SK-N-SH (cell line): ENCODE results near the gene OTOS.

Source experiments
- CHD2 ChIP-seq: fragments of 150-350 bp; IDR thresholded peaks from 2 replicates; pipeline ENCODE4 v1.6.1; 2018; ENCODE audit warnings: low read length; ENCODE audit not compliant: partially characterized antibody
- EP300 ChIP-seq, 2 experiments: IDR thresholded peaks; 2 replicates each; pipeline versions ENCODE4 v1.4.0 to v1.6.1; 2012; ENCODE audit warnings: borderline replicate concordance in 1 of 2, low read depth in 1 of 2, low read length in 1 of 2
- NFIC ChIP-seq: IDR thresholded peaks from 2 replicates; pipeline ENCODE4 v1.4.0; 2012; ENCODE audit warnings: borderline replicate concordance
- RAD21 ChIP-seq: IDR thresholded peaks from 2 replicates; pipeline ENCODE4 v1.6.1; 2012; ENCODE audit warnings: mild to moderate bottlenecking, low read length
- RCOR1 ChIP-seq: fragments of 150-350 bp; IDR thresholded peaks from 2 replicates; pipeline ENCODE4 v1.6.1; 2017; ENCODE audit warnings: antibody characterized with exemption, low read length
- SMC3 ChIP-seq: IDR thresholded peaks from 2 replicates; pipeline ENCODE4 v1.6.1; 2012; ENCODE audit warnings: low read depth, low read length, improper control_type of control experiment
- TAF1 ChIP-seq: IDR thresholded peaks from 2 replicates; pipeline ENCODE4 v1.6.1; 2012; ENCODE audit warnings: low read depth, mild to moderate bottlenecking, low read length, moderate library complexity, borderline replicate concordance
- TEAD4 ChIP-seq: IDR thresholded peaks from 2 replicates; pipeline ENCODE4 v1.4.0; 2012; ENCODE audit warnings: mild to moderate bottlenecking, borderline replicate concordance; ENCODE audit not compliant: insufficient read depth
- YY1 ChIP-seq: IDR thresholded peaks from 2 replicates; pipeline ENCODE4 v1.4.0; 2012; ENCODE audit warnings: low read depth, mild to moderate bottlenecking
- TF ChIP-seq, protein P1 (sequence below): fragments of 200-600 bp; sonication (generic); IDR thresholded peaks from 2 replicates; pipeline ENCODE4 v1.6.1; 2017; ENCODE audit warnings: antibody characterized with exemption, mild to moderate bottlenecking, moderate library complexity
- TF ChIP-seq, protein P2 (sequence below): fragments of 150-350 bp; IDR thresholded peaks from 2 replicates; pipeline ENCODE4 v1.6.1; 2017; ENCODE audit warnings: antibody characterized with exemption, low read length, low read depth, borderline replicate concordance
- TF ChIP-seq, protein P3 (sequence below): IDR thresholded peaks from 2 replicates; pipeline ENCODE4 v1.6.1; 2012; ENCODE audit warnings: mild to moderate bottlenecking, low read depth, low read length, moderate library complexity

DNA sequence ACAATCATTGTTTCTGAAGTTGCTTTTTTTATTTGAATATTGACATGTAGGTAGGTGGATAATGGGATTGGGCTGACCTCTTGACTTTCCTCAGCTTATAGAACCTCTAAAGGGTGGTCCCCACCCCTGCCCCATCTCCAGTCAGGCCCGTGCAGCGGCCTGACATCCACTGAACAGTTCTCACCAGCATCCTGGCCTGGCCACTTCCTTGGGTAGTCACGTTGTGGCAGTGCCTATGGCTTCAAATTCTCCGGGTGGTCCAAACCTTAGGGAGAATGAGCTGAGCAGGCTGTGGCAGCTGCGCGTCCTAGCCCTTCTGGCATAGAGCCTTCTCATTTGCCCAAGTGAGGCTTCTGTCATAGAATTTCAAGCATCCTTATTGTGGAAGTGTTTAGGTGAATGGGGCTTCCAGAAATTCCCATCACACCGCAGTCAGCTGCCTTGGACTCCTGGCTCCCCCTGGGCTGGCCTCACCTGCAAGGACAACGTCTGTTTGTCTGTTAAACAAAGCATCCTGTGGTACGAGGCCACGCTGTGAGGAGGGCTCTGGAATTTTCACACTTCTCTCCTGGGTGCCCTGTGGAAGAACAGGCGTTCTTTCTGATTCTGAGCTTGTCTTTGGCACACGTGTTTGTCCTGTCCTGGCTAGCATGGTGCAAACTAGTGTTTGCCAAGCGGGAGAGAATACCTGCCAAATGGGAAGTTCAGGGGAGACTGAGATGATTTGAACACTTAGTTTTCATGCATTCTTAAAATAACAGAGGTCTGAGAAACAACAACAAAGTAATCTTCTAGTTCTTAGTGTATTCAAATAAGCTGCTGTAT lies 31.8 kb upstream of the OTOS start:
- TF ChIP-seq, protein P1, sequence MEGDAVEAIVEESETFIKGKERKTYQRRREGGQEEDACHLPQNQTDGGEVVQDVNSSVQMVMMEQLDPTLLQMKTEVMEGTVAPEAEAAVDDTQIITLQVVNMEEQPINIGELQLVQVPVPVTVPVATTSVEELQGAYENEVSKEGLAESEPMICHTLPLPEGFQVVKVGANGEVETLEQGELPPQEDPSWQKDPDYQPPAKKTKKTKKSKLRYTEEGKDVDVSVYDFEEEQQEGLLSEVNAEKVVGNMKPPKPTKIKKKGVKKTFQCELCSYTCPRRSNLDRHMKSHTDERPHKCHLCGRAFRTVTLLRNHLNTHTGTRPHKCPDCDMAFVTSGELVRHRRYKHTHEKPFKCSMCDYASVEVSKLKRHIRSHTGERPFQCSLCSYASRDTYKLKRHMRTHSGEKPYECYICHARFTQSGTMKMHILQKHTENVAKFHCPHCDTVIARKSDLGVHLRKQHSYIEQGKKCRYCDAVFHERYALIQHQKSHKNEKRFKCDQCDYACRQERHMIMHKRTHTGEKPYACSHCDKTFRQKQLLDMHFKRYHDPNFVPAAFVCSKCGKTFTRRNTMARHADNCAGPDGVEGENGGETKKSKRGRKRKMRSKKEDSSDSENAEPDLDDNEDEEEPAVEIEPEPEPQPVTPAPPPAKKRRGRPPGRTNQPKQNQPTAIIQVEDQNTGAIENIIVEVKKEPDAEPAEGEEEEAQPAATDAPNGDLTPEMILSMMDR: no peak
- no peak for TF ChIP-seq RCOR1
- no peak for TF ChIP-seq YY1
- no peak for TF ChIP-seq TAF1
- no peak for TF ChIP-seq SMC3
- TF ChIP-seq CHD2: no peak
- TF ChIP-seq EP300 (IDR thresholded peaks at IDR 0.05; ENCODE audit: borderline replicate concordance in 1 of 2, low read depth in 1 of 2, low read length in 1 of 2): no peak
- TF ChIP-seq NFIC: no peak
- TF ChIP-seq, protein P2, sequence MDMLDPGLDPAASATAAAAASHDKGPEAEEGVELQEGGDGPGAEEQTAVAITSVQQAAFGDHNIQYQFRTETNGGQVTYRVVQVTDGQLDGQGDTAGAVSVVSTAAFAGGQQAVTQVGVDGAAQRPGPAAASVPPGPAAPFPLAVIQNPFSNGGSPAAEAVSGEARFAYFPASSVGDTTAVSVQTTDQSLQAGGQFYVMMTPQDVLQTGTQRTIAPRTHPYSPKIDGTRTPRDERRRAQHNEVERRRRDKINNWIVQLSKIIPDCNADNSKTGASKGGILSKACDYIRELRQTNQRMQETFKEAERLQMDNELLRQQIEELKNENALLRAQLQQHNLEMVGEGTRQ: no peak
- TF ChIP-seq, protein P3, sequence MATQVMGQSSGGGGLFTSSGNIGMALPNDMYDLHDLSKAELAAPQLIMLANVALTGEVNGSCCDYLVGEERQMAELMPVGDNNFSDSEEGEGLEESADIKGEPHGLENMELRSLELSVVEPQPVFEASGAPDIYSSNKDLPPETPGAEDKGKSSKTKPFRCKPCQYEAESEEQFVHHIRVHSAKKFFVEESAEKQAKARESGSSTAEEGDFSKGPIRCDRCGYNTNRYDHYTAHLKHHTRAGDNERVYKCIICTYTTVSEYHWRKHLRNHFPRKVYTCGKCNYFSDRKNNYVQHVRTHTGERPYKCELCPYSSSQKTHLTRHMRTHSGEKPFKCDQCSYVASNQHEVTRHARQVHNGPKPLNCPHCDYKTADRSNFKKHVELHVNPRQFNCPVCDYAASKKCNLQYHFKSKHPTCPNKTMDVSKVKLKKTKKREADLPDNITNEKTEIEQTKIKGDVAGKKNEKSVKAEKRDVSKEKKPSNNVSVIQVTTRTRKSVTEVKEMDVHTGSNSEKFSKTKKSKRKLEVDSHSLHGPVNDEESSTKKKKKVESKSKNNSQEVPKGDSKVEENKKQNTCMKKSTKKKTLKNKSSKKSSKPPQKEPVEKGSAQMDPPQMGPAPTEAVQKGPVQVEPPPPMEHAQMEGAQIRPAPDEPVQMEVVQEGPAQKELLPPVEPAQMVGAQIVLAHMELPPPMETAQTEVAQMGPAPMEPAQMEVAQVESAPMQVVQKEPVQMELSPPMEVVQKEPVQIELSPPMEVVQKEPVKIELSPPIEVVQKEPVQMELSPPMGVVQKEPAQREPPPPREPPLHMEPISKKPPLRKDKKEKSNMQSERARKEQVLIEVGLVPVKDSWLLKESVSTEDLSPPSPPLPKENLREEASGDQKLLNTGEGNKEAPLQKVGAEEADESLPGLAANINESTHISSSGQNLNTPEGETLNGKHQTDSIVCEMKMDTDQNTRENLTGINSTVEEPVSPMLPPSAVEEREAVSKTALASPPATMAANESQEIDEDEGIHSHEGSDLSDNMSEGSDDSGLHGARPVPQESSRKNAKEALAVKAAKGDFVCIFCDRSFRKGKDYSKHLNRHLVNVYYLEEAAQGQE: no peak
- TF ChIP-seq RAD21: no peak
- TF ChIP-seq TEAD4: no peak
